KOPT-K1 (cell line): ENCODE measurements around the gene STUB1.
A peak's percentile ranks its signal among the peaks of the same experiment; 100 is the strongest.
"Not testable (repeated sequence)": the region's sequence is repeated elsewhere in the genome, so short reads cannot be mapped to it uniquely, and the experiment has no call there.

Experiments used
- H3K27ac ChIP-seq: fragments of 200-600 bp; sonication (generic); 2 replicates; pipeline ENCODE4 v1.5.1; 2016; ENCODE audit warnings: antibody characterized with exemption, mild to moderate bottlenecking, low read depth, low read length; ENCODE audit not compliant: poor library complexity, severe bottlenecking
- H3K36me3 ChIP-seq: fragments of 200-600 bp; sonication (generic); 2 replicates; pipeline ENCODE4 v1.5.1; 2017; ENCODE audit warnings: antibody characterized with exemption, mild to moderate bottlenecking, low read length, moderate library complexity; ENCODE audit not compliant: insufficient read depth
- H3K9me3 ChIP-seq: fragments of 200-600 bp; sonication (generic); 2 replicates; pipeline ENCODE4 v1.5.1; 2017; ENCODE audit warnings: antibody characterized with exemption, low read length, mild to moderate bottlenecking; ENCODE audit not compliant: insufficient read depth, poor library complexity, severe bottlenecking

The STUB1 gene

GRCh38 chr16:686459-687260 is 6.5 kb downstream of the STUB1 start:
- H3K9me3 ChIP-seq, result no peaks in the 10 kb centered on the region
- H3K36me3 ChIP-seq, result peaks cover 43% of the 10 kb centered on the region
- no peak overlapping the region for H3K27ac ChIP-seq

DNA sequence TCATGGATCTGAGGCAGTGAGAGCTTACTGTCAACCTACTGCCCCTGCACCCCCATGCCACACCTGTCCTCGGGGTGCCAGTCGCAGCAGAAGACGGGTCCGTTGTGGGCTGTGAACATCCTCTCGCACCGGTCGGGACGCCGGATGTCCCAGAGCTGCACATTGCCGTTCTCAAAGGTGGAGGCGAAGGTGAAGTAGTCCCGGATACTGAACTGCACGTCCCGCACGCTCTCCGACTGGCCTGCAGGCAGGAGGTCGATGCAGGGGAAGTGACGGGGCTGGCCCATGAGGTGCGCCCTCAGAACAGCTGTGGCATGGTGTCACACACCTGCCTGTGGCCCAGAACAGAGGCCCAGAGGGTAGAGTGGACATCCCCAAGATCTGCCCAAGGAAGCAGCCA is 7.3 kb downstream of the STUB1 start:
- Histone ChIP-seq H3K27ac (no peak overlapping the region), H3K36me3 (peaks cover 35% of the 10 kb centered on the region), H3K9me3 (no peaks in the 10 kb centered on the region)

- Histone ChIP-seq H3K36me3 (peaks cover 25% of the 10 kb centered on the region; the same call in 1 of the 2 replicates), H3K9me3 (no peaks in the 10 kb centered on the region), H3K27ac (peak overlapping the region; percentile 78)
These were observed 9.1 kb downstream of the STUB1 start for GRCh38 chr16:689175-689897.

- H3K9me3 ChIP-seq, H3K27ac ChIP-seq: not testable (repeated sequence)
- peaks cover 14% of the 10 kb centered on the region; the same call in 1 of the 2 replicates for H3K36me3 ChIP-seq
These were observed 11.0 kb downstream of the STUB1 start for GRCh38 chr16:691242-691641.

- H3K9me3 ChIP-seq, result no peaks in the 10 kb centered on the region
- H3K36me3 ChIP-seq, result 0 out of 2 replicates have a peak, but pooled peaks cover 1% of the 10 kb centered on the region
- no peak overlapping the region for H3K27ac ChIP-seq
These were observed 12.3 kb downstream of the STUB1 start for GRCh38 chr16:692356-693108.

DNA sequence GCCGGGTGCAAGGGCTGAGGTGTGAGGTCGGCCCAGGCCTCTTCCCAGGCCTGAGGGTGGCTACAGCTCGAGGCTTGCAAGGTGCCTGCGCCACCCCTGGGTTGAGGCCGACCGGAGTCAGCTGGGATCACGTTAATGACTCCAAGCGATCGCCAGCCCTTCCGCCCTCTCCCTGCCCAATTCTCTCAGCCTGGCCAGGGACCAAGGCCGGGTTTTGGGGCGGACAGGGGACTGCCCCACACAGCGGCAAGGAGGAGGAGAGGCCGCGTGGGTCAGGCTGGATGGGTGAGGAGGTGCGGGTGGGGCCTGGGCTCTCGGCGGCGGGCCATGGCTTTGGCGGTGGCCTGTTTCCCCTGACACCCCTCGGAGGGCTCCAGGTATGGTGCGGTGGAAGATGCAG is 13.2 kb downstream of the STUB1 start:
- H3K9me3 ChIP-seq, result no peaks in the 10 kb centered on the region
- H3K27ac ChIP-seq, result no peak overlapping the region
- H3K36me3 ChIP-seq, result no peaks in the 10 kb centered on the region

DNA sequence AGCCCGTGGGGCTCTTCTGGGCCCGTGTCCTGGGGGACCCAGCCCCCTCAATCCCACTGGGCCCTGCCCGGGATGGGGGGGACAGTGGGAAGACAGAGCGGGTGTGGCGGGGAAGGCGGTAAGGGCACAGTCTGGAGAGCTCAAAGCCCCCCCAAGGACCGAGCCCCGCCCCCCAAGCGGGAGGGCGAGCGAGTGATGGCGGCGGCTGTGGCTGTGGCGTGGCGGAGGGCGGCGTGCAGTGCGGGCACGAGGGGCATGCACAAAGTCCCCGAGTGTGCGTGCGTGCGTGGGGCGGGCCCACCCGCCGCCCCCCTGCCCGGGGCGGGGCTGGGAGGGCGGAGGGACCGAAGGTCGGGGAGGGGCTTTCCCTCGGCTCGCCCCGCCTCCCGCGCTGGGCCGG is 13.6 kb downstream of the STUB1 start:
- no peaks in the 10 kb centered on the region for H3K36me3 ChIP-seq
- no peak overlapping the region for H3K27ac ChIP-seq
- no peaks in the 10 kb centered on the region for H3K9me3 ChIP-seq

GRCh38 chr16:694187-694862 is 14.1 kb downstream of the STUB1 start:
- no peaks in the 10 kb centered on the region for H3K36me3 ChIP-seq
- H3K27ac ChIP-seq, result no peak overlapping the region
- no peaks in the 10 kb centered on the region for H3K9me3 ChIP-seq

DNA sequence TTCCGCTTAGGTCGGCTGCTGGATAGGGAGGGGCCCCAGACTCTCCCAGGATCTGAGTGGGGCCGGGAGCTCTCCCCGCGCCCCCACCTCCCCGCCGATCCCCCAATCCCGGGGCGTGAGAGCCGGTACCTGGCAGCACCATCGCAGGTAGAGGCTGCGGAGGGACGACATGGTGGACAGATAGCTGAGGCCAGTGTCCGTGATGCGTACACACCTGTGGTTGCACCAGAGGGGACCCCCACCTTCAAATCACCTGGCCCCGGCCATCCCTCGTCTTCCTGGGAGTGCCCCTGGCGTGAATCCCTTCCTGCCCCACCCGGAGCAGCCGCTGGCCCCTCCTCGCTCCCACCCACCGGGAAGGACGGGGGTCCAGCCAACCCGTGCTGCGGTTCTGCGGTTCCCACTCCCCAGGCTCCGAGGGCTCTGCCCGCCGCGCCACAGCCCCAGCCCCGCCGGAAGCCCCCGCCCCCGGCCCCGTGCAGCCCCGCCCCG is 14.7 kb downstream of the STUB1 start:
- no peaks in the 10 kb centered on the region for H3K36me3 ChIP-seq
- H3K9me3 ChIP-seq, result no peaks in the 10 kb centered on the region
- H3K27ac ChIP-seq, result no peak overlapping the region

DNA sequence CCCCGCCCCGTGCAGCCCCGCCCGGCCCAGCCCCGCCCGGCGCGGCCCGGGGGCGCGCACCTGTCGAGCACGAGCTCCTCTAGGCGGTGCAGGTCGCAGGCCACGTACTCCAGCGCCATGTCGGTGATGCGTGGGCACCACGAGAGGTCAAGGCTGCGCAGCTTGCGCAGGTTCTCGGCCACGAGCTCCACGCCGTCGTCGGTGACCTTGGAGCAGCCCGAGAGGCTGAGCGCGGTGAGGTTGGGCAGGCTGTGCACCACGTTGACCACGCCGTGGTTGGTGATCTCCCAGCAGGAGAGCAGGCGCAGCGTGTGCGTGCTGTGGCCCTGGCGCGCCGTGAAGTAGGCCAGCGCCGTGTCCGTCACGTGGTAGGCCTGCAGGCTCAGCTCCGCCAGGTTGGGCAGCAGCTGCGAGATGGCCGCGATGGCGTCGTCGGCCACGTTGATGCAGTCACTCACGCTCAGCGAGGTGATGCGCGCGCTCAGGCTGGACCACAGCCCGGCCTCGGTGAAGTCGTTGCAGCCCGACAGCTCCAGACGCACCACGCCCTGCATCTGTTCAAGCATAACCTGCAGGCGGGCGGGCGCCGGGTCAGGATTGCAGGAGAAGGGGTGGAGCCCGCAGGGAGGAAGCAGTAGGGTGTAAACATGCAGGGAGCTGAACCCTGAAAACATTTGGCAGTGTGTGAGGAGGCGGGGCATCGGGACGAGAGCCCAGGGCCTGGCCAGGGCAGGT is 15.3 kb downstream of the STUB1 start:
- Histone ChIP-seq H3K36me3 (no peaks in the 10 kb centered on the region), H3K27ac (no peak overlapping the region), H3K9me3 (no peaks in the 10 kb centered on the region)

- H3K9me3 ChIP-seq, result no peaks in the 10 kb centered on the region
- no peaks in the 10 kb centered on the region for H3K36me3 ChIP-seq
- no peak overlapping the region for H3K27ac ChIP-seq
These were observed 18.9 kb downstream of the STUB1 start for GRCh38 chr16:698911-699671.

GRCh38 chr16:700684-701584 is 20.7 kb downstream of the STUB1 start:
- Histone ChIP-seq H3K36me3 (no peaks in the 10 kb centered on the region), H3K27ac (no peak overlapping the region), H3K9me3 (no peaks in the 10 kb centered on the region)

DNA sequence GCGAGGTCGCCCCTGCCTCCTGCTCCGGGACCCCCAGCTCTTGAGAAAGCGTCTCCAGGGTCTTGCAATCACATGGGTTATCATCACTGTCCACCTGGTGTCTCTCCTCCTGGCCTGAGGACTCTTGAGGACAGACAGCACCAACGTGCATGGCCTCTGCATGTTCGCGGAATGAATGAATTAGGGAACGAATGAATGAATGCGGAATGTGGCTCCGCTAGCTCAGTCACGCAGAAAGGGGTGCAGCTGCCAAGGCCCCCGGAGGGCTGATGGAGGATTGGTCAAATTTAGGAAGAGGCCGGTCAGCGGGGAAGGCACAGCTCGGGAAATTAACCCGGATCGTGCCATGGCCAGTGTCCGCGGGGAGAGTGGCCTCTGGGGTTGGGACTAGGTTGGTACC is 22.1 kb downstream of the STUB1 start:
- Histone ChIP-seq H3K27ac (no peak overlapping the region), H3K9me3 (no peaks in the 10 kb centered on the region), H3K36me3 (no peaks in the 10 kb centered on the region)
